CD4-positive, alpha-beta T cell (primary cell): ENCODE data around the gene AIDA. TPM values are rescaled to one million over a fixed set of nuclear protein-coding genes. Genes with fewer than 3 reads are reported as not detected.
A peak's percentile ranks its signal among the peaks of the same experiment; 100 is the strongest.

Experiments
- ATAC-seq: fragments of 200-7000 bp; cut with Tn5 transposase; one replicate; pipeline ENCODE4 v1.10.0; 2022; ENCODE audit warnings: mild to moderate bottlenecking; ENCODE audit not compliant: poor library complexity
- CTCF ChIA-PET: fragments of 350-600 bp; sonication (Branson Sonifier 250); formaldehyde crosslinking; loops from one replicate; lab custom pipeline; 2021; ENCODE audit warnings: antibody characterized with exemption, inconsistent platforms; lab: Charles Lee
- POLR2A ChIA-PET: fragments of 350-600 bp; sonication (Branson Sonifier 250); formaldehyde crosslinking; loops from one replicate; lab custom pipeline; 2021; ENCODE audit warnings: antibody characterized with exemption, inconsistent platforms; lab: Charles Lee
- DNase-seq, 14 experiments: peaks; one replicate each; pipeline ENCODE4 v3.0.0-alpha.2; 2013 to 2020; ENCODE audit warnings: mixed read lengths in 2 of 14
- H3K27ac ChIP-seq, 2 donors: one replicate each; pipeline versions ENCODE4 v1.5.1 to v1.7.0; 2013; ENCODE audit warnings: low read length in 2 of 2, low read depth in 1 of 2, mild to moderate bottlenecking in 1 of 2
- H3K27me3 ChIP-seq, 2 experiments: 1 replicate in 1 of 2; 2 replicates in 1 of 2; pipeline versions ENCODE4 v1.6.1 to v1.7.0; 2013; ENCODE audit warnings: low read length in 2 of 2, control low read depth in 1 of 2, mild to moderate bottlenecking in 1 of 2, moderate library complexity in 1 of 2; ENCODE audit not compliant: insufficient read depth in 2 of 2, control insufficient read depth in 1 of 2
- H3K36me3 ChIP-seq: one replicate; pipeline ENCODE4 v1.6.1; 2013; ENCODE audit warnings: low read length, control low read depth; ENCODE audit not compliant: insufficient read depth
- H3K4me1 ChIP-seq: one replicate; pipeline ENCODE4 v1.6.1; 2013; ENCODE audit warnings: low read length, control low read depth; ENCODE audit not compliant: insufficient read depth
- H3K4me3 ChIP-seq: one replicate; pipeline ENCODE4 v1.5.1; 2013; ENCODE audit warnings: mild to moderate bottlenecking, low read length, moderate library complexity
- H3K9me3 ChIP-seq, 2 experiments: 1 replicate in 1 of 2; 2 replicates in 1 of 2; pipeline versions ENCODE4 v1.6.1 to v1.7.0; 2013; ENCODE audit warnings: low read length in 2 of 2, mild to moderate bottlenecking in 2 of 2, control low read depth in 1 of 2, moderate library complexity in 1 of 2; ENCODE audit not compliant: control insufficient read depth in 1 of 2, insufficient read depth in 1 of 2
- H3K27ac Mint-ChIP-seq: one replicate; pipeline ENCODE4 v1.8.0; 2020; ENCODE audit warnings: mixed read lengths
- H3K27me3 Mint-ChIP-seq: one replicate; pipeline ENCODE4 v1.8.0; 2021; ENCODE audit warnings: mixed read lengths
- H3K36me3 Mint-ChIP-seq: one replicate; pipeline ENCODE4 v1.8.0; 2021; ENCODE audit warnings: low read depth, mixed read lengths
- H3K4me1 Mint-ChIP-seq: one replicate; pipeline ENCODE4 v1.8.0; 2021; ENCODE audit warnings: low read depth, mixed read lengths
- H3K4me3 Mint-ChIP-seq: one replicate; pipeline ENCODE4 v1.8.0; 2020; ENCODE audit warnings: mild to moderate bottlenecking, mixed read lengths
- H3K9me3 Mint-ChIP-seq: one replicate; pipeline ENCODE4 v1.8.0; 2020; ENCODE audit warnings: mixed read lengths
- intact Hi-C, 2 experiments: fragments of 100-400 bp; cut with DNase I in 1 of 2; cut with micrococcal nuclease in 1 of 2; formaldehyde crosslinking; loops; one replicate each; pipeline versions ENCODE4 v1.15.1 to v1.9.0; 2023 to 2025; cut with DNase I, micrococcal nuclease
- total RNA-seq, 174 experiments: library from RNA in 2 of 174; stranded (reverse) in 2 of 174; gene quantifications; one replicate each; pipeline ENCODE4 v1.2.3 and lab custom pipeline; 2021 to 2026
- TF ChIP-seq, protein P1 (sequence below): fragments of 200-600 bp; IDR thresholded peaks from one replicate; pipeline ENCODE4 v1.8.0; 2022; ENCODE audit warnings: antibody characterized with exemption, mild to moderate bottlenecking

Gene AIDA
- total RNA-seq, 2 experiments from 2014 or later, result 23.6 to 25.1 TPM

DNA sequence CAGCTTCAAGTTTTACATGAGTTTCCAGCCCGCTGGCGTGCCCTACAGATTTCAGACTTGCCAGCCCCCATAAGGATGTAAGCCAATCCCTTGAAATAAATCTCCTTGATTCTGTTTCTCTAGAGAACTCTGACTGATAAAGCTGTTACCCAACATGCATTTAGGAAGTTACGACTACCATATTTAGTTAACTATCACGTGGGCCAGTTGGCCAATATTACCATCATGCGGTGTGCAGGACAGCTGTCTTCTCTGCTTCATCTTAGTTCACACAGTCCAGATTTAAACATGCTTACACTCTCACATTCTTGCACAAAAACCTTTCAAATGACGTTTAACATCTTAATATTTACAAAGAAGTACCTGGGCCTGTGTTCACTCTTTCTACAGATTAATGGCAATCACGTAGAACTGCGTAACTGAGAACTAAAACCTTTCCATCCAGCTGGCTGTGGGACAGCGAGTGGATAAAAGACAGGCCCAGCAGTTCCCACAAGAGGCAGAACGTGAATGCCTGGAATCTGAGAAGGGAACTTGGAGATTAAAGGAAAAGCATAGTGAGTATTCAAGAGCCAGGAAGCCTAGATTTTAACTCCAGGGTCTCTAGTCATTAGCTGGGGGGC lies 45.5 kb upstream of the AIDA start:
- Mint-ChIP-seq H3K36me3 (no peaks in the 10 kb centered on the region), H3K27ac (no peak overlapping the region), H3K27me3 (peaks cover 14% of the 10 kb centered on the region), H3K4me3 (no peak overlapping the region), H3K4me1 (no peaks in the 10 kb centered on the region), H3K9me3 (no peaks in the 10 kb centered on the region)
- peaks cover 0 to 2% of the 10 kb centered on the region in 2 experiments for H3K27me3 ChIP-seq
- H3K9me3 ChIP-seq, result no peaks in the 10 kb centered on the region
- no peak overlapping the region for H3K4me3 ChIP-seq
- no peak for ATAC-seq
- CTCF ChIA-PET, result no interaction called here
- intact Hi-C loops, result no loop called here
- POLR2A ChIA-PET, result no interaction called here
- no peaks in the 10 kb centered on the region for H3K36me3 ChIP-seq
- TF ChIP-seq, protein P1, sequence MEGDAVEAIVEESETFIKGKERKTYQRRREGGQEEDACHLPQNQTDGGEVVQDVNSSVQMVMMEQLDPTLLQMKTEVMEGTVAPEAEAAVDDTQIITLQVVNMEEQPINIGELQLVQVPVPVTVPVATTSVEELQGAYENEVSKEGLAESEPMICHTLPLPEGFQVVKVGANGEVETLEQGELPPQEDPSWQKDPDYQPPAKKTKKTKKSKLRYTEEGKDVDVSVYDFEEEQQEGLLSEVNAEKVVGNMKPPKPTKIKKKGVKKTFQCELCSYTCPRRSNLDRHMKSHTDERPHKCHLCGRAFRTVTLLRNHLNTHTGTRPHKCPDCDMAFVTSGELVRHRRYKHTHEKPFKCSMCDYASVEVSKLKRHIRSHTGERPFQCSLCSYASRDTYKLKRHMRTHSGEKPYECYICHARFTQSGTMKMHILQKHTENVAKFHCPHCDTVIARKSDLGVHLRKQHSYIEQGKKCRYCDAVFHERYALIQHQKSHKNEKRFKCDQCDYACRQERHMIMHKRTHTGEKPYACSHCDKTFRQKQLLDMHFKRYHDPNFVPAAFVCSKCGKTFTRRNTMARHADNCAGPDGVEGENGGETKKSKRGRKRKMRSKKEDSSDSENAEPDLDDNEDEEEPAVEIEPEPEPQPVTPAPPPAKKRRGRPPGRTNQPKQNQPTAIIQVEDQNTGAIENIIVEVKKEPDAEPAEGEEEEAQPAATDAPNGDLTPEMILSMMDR, result no peak
- H3K4me1 ChIP-seq, result no peaks in the 10 kb centered on the region
- H3K27ac ChIP-seq, result no peak overlapping the region
- DNase-seq, result no peak

DNA sequence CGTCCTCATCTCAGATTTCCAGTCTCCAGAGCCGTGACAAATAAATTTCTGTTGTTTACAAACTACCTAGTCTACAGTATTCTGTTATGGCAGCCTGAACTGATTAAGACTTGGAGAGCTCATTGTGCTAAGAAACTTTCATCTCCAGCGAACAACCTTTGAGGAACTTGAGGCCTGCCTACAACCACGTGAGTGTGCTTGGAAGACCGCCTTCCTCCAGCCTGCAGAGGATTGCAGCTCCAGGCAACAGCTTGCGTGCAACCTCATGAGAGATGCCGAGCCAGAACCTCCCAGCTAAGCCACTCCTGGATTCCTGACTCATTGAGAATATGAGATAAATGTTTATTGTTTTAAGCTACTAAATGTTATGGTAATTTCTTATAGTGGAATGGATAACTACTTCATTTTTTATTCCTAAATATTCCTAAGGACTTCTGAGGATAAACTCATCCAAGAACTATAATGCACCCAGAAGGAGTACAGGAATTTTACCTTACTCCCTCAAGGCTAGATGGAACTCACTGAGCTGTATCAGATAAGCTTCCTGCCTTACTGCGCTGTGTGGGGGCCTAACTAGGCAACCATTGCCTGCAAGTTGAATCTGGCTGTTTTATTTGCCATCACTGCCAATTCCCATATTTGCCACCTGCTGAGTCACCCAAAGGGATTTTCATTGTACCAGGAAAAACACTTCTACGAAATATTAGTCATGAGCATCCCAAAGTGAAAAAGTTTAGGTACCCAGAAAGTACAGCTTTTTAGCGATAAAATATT lies 42.3 kb upstream of the AIDA start:
- ChIA-PET CTCF (no interaction called here), POLR2A (no interaction called here)
- Histone ChIP-seq H3K27ac (no peak overlapping the region), H3K4me3 (no peak overlapping the region), H3K27me3 (no peaks in the 10 kb centered on the region), H3K36me3 (no peaks in the 10 kb centered on the region), H3K4me1 (no peaks in the 10 kb centered on the region), H3K9me3 (no peaks in the 10 kb centered on the region)
- ATAC-seq, result no peak
- Mint-ChIP-seq H3K4me3 (no peak overlapping the region), H3K4me1 (no peaks in the 10 kb centered on the region), H3K27ac (no peak overlapping the region), H3K27me3 (peaks cover 14% of the 10 kb centered on the region), H3K9me3 (no peaks in the 10 kb centered on the region), H3K36me3 (no peaks in the 10 kb centered on the region)
- peak in 2 of 14 experiments; percentile 11 to 18 for DNase-seq
- TF ChIP-seq, protein P1, result no peak
- intact Hi-C loops, result no loop called here

GRCh38 chr1:222751255-222751654 lies 39.0 kb upstream of the AIDA start:
- ChIA-PET POLR2A (interaction anchor here (0.6 to 0.8 kb wide), 3 partner anchors 12 to 936 kb away, joined by 3 read pairs; no protein-coding TSS in a partner anchor), CTCF (interaction anchor here (1.8 kb wide), 1 partner anchor 372 kb away, joined by 3 read pairs; no protein-coding TSS in a partner anchor)
- peaks cover 1% of the 10 kb centered on the region for H3K27me3 Mint-ChIP-seq
- Histone ChIP-seq H3K27me3 (no peaks in the 10 kb centered on the region), H3K9me3 (no peaks in the 10 kb centered on the region), H3K4me1 (no peaks in the 10 kb centered on the region), H3K4me3 (no peak overlapping the region), H3K27ac (no peak overlapping the region), H3K36me3 (no peaks in the 10 kb centered on the region)
- H3K4me1 Mint-ChIP-seq, result no peaks in the 10 kb centered on the region
- ATAC-seq (no peak), DNase-seq (no peak)
- intact Hi-C loops, result no loop called here
- H3K4me3 Mint-ChIP-seq, result no peak overlapping the region
- TF ChIP-seq, protein P1, result no peak
- H3K9me3 Mint-ChIP-seq, result no peaks in the 10 kb centered on the region
- no peak overlapping the region for H3K27ac Mint-ChIP-seq
- H3K36me3 Mint-ChIP-seq, result no peaks in the 10 kb centered on the region
